T-helper 1 cell (primary cell): ENCODE data around the gene SCNM1.

Experiments
- DNase-seq, 5 donors: peaks; one replicate each; pipeline ENCODE4 v3.0.0-alpha.2; 2012 to 2020
- total RNA-seq, 4 donors: gene quantifications; one replicate each; lab custom pipeline; 2026; lab: John Stamatoyannopoulos, UW

SCNM1 gene, protein sequence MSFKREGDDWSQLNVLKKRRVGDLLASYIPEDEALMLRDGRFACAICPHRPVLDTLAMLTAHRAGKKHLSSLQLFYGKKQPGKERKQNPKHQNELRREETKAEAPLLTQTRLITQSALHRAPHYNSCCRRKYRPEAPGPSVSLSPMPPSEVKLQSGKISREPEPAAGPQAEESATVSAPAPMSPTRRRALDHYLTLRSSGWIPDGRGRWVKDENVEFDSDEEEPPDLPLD
- 18.3 to 26.8 (median 24.0) reads per million in 4 donors for total RNA-seq

DNA sequence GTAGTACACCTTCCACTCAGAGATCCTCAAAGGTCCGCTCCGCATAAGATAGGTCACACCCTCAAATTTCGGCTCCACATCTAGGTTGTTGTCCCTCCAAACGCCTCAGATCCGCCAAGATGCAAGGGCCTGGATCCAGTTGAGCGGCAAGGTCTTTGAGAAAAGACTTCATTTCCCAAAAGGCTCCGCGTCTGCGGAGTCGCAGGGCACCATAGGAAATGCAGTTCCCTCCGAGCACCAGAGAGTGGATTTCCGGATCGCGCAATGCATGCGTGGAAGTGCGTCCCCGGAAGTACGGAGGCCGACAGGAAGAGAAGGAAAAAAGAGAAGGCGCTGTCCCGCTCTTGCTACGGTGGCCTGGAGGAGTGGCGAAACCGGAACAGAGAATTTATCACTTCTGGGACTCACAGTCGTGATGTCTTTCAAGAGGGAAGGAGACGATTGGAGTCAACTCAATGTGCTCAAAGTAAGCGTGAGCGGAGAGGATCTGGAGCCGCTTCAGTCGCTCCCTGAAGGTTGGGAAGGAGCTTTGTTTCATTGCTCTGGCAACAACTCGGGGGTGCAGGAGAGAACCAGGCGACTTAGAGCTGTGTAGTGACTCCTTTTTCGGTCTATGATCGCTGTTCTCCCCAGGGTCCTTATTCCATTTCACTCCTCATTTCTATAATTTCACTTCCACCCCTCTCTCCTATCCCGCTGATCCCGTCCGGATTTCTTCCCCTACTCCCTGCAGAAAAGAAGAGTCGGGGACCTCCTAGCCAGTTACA is at the start of gene SCNM1, which contains the start of gene LYSMD1:
TSS of gene SCNM1 (plus strand) at position 407 of the 767 bp plus-strand sequence. CDS start at position 416, 9 bp downstream.
TSS of gene LYSMD1 (minus strand) at position 165 of the 767 bp plus-strand sequence. CDS start 644 bp downstream, outside the sequence.
- DNase-seq = peak; percentile 91 to 98 (median 95)

DNA sequence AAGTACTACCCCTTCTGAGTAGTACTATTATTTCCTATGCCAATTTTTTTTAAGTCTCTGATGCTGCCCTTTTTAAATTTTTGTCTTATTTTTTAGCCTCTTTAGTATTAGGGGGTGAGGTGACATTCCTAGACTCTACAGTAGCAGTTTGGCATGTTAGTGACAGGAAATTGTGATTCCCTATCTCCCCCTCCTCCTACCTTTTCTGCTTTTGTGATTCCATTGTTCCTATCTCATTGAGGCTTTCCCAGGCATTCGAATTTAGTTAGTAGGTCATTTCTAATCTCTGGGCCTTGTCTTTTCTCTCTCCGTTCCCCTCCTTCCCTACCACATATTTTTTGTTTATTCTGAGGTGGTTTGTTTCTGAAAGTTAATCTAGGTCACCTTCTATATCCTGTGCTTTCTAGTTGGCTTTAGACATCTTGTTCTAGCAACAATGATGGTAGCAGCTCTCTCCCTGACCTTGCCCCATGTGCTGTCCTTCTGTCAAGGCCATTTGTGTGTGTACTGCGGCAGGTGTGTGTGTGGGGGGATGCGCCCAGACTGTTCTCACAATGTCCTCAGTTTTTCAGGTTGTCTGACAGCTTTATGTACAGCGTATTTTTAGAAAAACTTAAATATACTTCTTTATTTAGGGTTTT is 41.1 kb upstream of the SCNM1 start:
- no peak for DNase-seq

DNA sequence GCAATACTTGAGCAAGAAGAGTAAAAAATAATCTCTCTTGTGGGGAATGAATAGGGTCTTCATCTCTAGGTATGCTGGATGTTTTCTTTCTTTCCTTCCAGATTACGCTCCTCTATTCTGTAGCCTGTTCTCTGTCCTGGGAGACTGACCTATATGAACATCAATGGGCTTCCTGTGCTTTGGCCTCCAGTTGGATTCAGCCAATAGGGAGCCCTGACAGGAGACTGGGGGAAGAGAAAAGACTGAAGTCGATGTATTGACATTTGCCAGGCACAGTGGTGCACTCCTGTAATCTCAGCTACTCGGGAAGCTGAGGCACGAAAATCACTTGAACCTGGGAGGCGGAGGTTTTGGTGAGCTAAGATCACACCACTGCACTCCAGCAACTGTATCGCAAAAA is 37.1 kb upstream of the SCNM1 start:
- DNase-seq = no peak

DNA sequence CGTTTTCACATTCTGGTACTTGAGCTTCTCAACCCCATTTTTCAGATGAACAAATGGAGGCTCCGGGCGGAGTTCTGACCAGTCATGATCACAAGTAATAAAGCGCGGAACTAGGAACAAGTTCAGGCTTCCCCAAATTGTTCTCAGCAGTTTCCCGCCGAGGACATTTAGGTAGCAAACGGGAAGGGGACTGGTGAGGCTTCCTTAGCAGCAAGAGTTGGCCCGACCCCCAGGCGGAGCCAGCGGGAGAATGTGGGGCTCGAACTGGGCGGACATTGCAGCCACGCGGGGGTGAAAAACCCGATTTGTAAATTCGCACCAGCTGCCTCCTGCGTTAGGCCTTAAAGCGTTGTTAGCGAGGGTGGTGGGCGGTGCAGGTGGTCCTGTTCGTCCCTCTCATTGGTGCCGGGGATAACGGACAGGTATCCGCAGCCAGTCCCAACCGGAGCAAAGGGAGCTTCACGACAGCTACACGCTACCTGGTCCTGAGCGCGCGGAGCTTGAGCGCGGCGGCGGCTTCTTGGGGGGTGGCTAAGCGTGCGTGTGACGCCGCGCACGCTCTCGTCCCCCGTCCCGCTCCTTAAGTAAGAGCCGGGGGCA is 34.9 kb upstream of the SCNM1 start:
- DNase-seq = peak; percentile 38 to 80 (median 61)

DNA sequence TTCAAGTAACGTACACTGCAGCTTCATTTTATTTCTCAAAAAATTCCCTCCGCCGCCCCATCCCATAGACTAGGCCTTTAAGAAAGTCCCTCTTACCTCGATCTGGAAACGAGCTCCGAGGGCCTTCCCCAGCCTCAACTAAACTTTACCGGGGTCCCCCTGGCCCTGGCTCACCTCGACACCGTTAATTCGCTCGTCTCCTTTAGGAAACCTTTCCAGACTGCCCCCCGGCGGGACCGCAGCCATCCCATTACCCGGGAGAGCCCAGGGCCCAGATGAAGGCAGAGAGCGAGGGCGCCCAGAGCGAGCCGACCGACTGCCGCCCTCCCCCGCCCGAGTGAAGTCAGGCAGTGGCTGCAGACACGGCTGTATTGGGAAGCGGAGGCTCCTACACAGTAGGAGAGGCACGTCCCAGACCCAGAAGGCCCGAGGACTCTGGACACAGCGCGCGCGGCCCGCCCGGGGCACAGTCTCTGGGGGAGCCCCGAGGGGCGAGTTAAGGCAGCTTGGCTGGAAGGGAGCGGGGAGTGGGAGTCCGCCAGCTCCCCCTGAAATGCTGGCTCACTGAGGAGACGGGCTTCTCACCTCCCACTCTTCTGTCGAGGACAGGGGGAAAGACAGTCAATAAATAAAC is 34.1 kb upstream of the SCNM1 start:
- DNase-seq = no peak

DNA sequence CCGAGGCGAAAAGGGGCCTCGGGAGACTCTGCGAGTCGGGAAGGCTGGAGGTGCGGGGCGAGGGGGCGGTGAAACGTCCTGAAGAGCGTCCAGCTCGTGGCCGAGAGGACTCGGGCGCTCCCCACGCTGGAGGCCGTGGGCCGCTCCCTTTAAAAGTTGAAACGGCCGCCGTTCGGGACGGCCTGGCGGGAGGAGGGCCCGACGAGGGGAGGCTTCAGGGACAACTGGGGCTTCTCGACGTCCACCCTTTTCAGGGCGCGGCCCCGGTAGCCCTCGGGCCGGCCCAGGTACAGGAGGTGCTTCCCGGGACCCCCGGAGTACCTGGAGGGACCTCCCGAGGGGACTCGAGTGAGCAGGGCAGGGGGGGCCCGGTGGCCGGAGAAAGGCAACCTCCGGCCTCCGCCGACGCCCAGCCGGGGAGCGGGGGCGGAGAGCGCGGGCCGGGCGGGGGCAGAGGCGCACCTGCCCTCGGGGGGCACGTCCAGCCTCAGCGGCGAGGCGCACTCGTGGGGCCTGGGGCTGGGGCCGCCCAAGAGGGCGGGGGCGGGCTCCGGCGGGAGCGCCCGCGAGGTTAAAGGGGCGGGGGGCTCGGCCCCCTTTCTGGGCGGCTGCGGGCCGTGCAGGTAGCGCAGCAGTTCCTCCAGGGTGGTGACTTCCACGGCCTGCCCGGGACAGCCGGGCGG is 33.5 kb upstream of the SCNM1 start:
- no peak for DNase-seq

DNA sequence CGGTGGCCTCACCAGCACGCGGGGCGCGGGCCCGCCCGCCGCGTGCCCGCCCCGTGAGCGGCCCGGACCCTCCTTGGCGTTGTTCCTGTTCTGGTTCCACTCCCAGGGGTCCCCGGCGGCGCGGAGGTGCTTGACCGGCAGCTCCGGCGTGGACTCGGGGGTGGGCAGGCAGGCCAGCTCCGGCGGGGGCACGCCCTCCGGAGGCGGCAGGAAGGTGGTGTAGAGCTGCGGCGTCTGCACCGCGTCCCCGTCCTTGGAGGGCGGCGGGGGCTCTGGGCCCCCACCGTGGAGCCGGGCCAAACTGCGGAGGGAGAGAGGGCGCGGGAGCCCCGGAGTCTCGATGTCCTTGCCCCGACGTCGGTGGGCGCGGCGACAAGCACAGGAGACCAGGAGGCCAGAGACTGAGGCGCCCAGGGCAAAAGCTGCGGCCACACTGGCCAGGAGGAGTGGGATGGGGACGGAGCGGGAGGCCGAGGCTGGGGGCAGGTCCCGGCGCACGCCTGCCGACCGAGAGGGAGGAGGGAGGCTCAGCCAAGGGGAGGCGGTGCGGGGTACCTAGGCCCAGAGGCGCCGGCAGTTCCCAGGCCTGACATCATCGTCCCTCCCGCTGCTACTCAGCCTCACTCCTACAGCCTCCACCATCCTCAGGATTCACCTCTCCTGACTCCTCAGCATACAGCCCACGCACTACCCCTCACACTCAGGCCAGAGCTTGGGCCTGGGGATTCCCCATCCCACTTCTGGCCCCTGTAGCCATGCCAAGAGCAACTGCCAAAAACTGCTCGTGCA is 32.7 kb upstream of the SCNM1 start:
- no peak for DNase-seq

DNA sequence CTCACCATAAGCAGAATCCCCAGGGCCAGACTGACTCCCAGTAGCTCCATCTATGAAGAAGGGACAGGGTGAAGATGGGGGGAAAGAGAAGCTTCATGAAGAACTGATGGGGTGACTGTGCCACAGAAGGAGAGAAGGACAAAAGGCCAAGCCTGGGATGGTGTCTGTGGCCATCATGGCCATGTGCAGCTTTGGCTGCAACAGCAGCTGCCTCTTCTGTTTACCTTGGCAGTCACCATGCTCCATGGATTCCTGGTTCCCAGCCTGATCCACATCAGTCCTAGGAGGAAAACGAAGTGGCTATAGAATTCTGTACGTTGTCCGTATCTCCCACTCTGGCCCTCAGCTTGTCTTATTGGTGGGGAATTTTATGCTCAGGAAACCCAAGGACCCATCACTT is 31.5 kb upstream of the SCNM1 start:
- no peak for DNase-seq

DNA sequence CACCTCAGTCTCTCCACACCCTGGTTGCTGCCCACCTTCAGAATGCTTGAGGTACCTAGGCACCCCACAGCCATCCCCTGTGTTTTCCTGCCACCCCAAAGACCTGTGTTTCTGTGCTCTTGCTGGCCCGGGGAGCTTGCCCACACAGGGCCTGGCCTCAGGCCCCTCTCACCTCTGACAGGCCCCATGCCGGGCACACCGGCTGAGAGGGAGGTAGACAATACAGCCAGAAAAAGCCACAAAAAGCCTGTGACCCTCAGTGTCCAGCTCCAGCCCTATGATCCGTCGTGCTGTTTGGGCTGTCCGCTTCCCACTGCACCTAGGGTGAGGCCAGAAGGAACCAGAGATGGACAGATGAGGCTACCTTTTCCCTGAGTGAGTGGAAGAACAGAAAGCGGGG is 31.0 kb upstream of the SCNM1 start:
- no peak for DNase-seq

DNA sequence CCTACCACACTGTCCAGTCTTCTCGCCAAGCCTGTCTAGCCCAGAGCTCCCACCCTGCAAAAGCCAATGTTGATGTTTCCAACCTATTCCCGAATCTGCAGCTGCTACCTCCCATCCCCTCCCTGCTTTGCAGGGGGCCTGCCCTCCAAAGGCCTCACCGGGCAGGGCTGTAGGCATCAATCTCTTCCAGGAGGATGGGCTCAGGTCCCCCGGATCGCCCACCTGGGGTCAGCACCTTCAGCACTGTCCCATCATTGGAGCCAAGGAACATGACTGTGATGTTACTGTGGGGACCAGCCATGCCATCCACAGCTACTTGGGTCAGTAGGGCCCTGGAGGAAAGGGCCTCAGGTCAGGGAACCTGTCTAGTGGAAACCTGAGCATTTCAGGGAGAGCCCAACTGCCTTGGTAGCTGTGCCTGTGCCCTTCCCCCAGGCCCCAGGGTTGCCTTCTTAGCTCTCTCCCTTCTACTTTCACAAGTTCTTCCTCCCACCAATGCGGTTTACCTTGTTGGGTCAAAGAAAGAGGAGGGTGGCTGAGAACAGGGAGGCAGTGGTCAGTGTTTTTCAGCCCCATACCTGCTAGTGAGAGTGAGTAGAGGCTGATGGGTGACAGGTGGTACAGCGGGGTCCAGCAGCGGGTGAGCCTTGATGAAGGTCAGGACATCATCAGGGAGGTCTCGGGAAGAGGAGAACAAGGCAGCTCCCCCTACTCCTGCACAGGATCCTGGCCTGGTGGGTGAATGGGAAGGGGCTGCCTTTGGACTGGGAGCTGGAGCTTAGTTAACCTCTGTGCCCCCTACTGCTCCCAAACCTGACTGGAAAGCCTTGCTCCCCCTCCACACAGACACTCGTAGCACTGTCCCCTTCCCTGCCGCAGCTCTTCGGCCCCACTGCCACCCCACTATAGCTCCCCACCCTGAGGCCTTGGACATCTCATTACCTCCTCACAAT is 30.2 kb upstream of the SCNM1 start:
- DNase-seq = no peak

DNA sequence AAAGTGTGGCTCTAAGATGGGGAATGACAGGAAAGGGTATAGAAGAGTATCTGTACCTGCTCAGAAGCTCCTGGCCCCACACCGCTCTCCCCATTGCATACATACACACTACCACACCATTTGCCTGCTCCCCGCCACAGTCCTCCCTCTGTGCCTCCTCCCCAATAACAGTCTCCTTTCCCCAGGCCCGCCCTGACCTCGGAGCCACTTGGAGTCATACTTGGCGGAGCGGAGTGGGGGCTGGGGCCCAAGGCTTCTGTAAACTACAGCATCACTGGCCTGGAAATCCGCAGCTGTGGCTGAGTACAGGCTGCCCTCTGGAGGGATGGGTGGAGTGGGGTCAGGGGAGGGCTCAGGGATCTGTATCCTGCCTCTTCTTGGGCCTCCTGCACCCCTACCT is 28.2 kb upstream of the SCNM1 start:
- no peak for DNase-seq

DNA sequence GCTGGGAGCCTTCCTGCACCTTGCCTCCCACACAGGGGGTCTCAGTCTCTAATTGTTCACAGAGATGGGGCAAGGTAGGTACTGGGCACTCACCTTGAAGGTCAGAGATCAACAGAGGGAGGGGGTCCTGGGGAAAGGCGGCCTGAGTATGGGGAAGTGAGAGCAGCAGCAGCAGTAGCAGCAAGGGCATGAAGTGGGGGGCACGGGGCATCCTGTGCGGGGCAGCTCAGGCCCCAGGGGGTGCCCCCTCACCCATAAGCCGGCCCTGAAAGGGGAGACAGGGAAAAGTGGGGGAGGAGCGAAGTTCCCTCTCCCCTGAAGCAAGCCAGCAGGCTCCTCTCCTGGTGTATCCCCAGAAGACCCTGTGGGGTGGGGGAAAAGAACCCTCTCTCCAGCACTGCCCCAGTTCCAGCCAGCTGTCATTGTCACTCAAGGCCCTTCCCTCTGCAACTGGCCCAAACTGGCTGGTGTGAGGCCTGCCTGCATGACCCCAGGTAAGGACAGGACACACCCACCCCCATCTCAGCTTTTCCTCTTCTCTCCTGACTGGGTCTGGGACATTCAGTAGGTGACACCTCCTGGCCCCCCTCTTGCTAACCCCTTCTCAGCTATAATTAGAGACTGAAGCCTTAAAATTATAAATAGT is 23.4 kb upstream of the SCNM1 start:
- DNase-seq = no peak

DNA sequence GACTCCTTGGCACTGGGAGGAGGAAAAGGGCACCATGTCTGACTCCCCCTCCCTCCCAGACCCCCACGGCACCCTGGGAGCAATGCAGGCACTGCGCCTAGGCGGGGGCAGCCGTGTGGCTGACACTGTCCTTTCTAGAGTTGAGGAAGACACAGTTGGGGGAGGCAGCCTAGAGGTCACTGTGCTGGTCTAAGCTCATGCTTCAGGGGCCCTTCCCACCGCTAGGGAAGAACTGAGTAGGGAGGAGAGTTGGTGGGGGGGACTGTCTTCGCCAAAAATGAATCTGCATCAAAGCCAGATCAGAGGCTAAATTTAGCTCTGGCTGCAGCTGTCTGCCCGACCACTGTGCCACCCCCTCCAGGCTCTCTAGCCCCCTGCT is 22.9 kb upstream of the SCNM1 start:
- no peak for DNase-seq

DNA sequence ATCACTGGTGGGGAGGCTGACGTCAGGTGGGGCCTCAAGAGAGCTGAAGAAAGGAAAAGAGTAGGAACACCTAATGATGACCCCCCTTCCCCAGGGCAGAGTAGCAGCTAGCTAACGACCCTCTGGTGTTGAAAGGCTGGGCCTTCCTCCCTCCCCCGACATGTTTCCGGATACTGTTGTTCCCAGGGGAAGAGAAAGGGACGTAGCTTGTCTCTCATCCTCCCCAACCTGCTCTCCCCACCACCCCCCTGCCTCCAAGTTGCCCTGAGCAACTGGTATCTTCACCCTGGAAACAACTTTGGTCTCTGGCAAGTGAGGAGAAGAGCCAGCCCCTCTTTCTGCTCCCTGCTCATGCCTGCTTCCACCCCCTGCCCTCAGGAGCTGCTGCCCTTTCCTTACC is 22.0 kb upstream of the SCNM1 start:
- no peak for DNase-seq

DNA sequence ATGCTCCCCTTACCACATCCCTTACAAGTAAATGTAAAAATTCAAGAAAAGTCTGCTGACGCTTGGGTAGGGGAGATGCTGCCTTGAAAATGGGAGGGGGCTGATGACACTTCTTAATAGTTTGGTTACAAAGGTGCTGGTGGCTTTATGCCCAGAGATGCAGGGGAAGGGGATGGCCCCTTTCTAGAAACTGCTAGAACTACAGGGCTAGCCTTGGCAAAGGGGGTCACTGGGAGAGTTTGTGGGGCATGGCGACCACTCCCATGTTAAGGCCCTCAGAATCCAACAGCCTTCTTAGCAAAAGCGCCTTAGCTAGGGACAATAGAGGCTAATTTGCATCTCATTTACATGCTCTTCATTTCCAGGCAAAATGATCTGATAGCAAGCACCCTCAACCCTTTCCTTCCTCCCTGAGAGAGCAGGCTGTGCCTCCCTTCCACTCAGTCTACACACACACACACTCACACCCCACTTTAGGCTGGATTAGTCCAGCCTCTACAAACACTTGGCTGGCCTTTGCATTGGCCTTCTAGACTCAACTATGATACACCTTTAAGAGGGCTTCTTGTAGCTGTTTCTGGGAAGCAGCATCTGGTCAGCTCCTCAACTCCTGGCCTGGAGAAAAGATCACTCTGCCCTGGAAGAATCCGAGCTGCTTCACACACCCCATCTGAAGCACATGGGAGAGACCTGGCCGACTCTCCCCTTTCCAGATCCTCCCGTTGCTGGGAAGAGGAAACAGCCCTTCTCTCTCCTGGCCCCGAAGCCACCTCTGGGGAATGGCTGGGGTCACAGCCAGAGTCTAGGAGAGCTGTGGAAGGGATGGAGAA is 21.3 kb upstream of the SCNM1 start:
- no peak for DNase-seq

DNA sequence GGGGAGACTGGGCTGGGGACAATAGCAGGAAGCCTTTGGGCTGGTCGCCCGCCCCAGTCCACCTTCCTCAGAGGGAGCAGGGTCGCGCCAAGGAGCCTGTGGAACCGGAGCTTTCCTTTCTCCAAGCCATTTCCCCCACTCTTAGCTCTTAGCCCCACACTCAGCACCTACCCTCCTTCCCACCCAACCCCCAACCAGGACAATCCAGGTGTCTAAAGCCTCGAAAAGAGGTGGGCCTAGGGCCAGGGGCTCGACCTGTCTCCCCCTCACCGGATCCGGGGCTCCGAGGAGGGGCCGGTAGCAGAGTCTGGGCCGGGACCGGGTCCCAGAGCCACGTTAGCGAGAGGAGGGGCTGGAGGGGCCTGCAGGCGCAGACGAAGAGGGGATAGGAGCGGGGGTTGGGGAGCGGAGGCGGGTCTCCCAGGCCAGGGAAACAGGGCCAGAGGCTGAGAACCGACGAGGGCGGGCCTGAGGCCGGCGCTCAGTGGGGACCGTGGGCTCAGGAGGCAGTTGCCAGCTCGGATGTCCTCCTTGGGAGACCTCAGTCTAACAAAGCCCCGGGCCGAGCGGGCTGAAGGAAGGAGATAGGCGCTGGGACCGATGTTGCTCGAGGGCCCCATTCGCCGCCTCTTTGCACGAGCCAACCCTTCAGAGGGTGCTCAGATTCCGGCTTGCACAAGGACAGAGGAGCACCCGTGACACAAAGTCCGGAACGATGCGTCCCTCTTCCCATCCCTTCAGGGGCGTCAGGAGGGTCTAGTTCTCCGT is 20.5 kb upstream of the SCNM1 start:
- no peak for DNase-seq

DNA sequence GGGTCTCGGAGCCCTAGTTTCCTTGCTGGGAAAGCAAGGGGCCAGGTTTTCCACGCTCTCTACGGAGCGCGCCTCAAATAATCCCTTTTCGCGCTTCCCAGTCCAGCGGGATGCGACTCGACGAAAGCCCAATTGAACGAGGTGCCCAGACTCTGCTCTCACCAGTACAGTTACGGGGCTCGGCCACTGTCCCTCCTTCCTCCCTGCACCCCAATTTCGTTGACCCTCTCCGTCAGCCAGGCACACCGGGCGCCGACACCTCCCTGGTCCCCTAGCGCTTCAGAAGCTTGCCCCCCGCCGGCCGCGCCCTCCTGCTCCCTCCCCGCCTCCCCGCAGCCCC is 19.9 kb upstream of the SCNM1 start:
- DNase-seq = no peak
